22Rv1 (cell line): ENCODE results near the gene TRIM33.

ENCODE experiments used
- CTCF ChIP-seq: fragments of 450-650 bp; IDR thresholded peaks from 2 replicates; pipeline ENCODE4 v1.5.1; 2017; ENCODE audit warnings: mild to moderate bottlenecking
- ZFX ChIP-seq: fragments of 450-650 bp; IDR thresholded peaks from 2 replicates; pipeline ENCODE4 v1.6.1; 2017; ENCODE audit warnings: antibody characterized with exemption, borderline replicate concordance

- TF ChIP-seq CTCF (no peak), ZFX (no peak)
Measured at GRCh38 chr1:114503916-114504422, 7.0 kb downstream of the TRIM33 start.
